ENCODE results near the gene VAV3. TPM values are rescaled to one million over a fixed set of nuclear protein-coding genes. Genes with fewer than 3 reads are reported as not detected.

VAV3 gene
- total and polyA plus RNA-seq, 12 donors = 1.1 to 8.5 (median 4.1) TPM

- no peaks in the 10 kb centered on the region for H3K36me3 ChIP-seq (replicated peaks in 1 of 2)
- no peak for DNase-seq
- H3K9me3 ChIP-seq (replicated peaks in 1 of 3) = no peaks in the 10 kb centered on the region
- H3K4me1 ChIP-seq (replicated peaks in 1 of 2) = peaks cover 6 to 57% of the 10 kb centered on the region in 2 donors
- WGBS, 4 donors = 87 to 100% (median 98%) methylated on average over 1 of the region's 1 CpG
- TF ChIP-seq CTCF (IDR thresholded peaks at IDR 0.05) = no peak
- no peak for TF ChIP-seq POLR2A (IDR thresholded peaks at IDR 0.05)
- intact Hi-C loops (cut with DNase I) = no loop called here
- no peaks in the 10 kb centered on the region for H3K27me3 ChIP-seq
- no peak overlapping the region for H3K4me3 ChIP-seq
- H3K27ac ChIP-seq = no peak overlapping the region
Measured at GRCh38 chr1:107875689-107876088, 89.3 kb downstream of the VAV3 start.

- no peak for DNase-seq
- Histone ChIP-seq H3K4me3 (no peak overlapping the region), H3K9me3 (replicated peaks in 1 of 3) (no peaks in the 10 kb centered on the region), H3K4me1 (replicated peaks in 1 of 2) (peaks cover 6 to 50% of the 10 kb centered on the region in 2 donors), H3K27me3 (no peaks in the 10 kb centered on the region), H3K27ac (no peak overlapping the region), H3K36me3 (replicated peaks in 1 of 2) (no peaks in the 10 kb centered on the region)
- WGBS, 4 donors = 37 to 52% (median 47%) methylated on average over 1 of the region's 1 CpG
- TF ChIP-seq POLR2A (IDR thresholded peaks at IDR 0.05) = no peak
- TF ChIP-seq CTCF (IDR thresholded peaks at IDR 0.05) = no peak
- intact Hi-C loops (cut with DNase I) = no loop called here
Measured at GRCh38 chr1:107874221-107874620, 90.8 kb downstream of the VAV3 start.

GRCh38 chr1:107871687-107872395 lies 93.1 kb downstream of the VAV3 start:
- peak overlapping the region in 1 of 5 donors; percentile 43 for H3K27ac ChIP-seq
- H3K4me3 ChIP-seq = no peak overlapping the region
- no peaks in the 10 kb centered on the region for H3K9me3 ChIP-seq (replicated peaks in 1 of 3)
- no peak for DNase-seq
- intact Hi-C loops (cut with DNase I) = no loop called here
- peaks cover 0 to 27% of the 10 kb centered on the region in 2 donors for H3K4me1 ChIP-seq (replicated peaks in 1 of 2)
- no peaks in the 10 kb centered on the region for H3K27me3 ChIP-seq
- no peak for TF ChIP-seq POLR2A (IDR thresholded peaks at IDR 0.05)
- no peak for TF ChIP-seq CTCF (IDR thresholded peaks at IDR 0.05)
- no peaks in the 10 kb centered on the region for H3K36me3 ChIP-seq (replicated peaks in 1 of 2)

GRCh38 chr1:107871259-107871658 lies 93.7 kb downstream of the VAV3 start:
- no peak for TF ChIP-seq POLR2A (IDR thresholded peaks at IDR 0.05)
- TF ChIP-seq CTCF (IDR thresholded peaks at IDR 0.05) = no peak
- Histone ChIP-seq H3K4me1 (replicated peaks in 1 of 2) (peaks cover 0 to 21% of the 10 kb centered on the region in 2 donors), H3K9me3 (replicated peaks in 1 of 3) (no peaks in the 10 kb centered on the region), H3K27me3 (no peaks in the 10 kb centered on the region), H3K4me3 (no peak overlapping the region), H3K36me3 (replicated peaks in 1 of 2) (no peaks in the 10 kb centered on the region), H3K27ac (peak overlapping the region in 1 of 5 donors; percentile 43)
- intact Hi-C loops (cut with DNase I) = no loop called here
- no peak for DNase-seq
- 30 to 55% (median 46%) methylated on average over 2 of the region's 2 CpGs for WGBS, 4 donors

Measured in adrenal gland (tissue), 12 donors.